Osteocyte (in vitro differentiated cells): Measurements from ENCODE around the gene HMX1. TPM values are rescaled to one million over a fixed set of nuclear protein-coding genes. Genes with fewer than 3 reads are reported as not detected.

ENCODE experiments used
- DNase-seq: peaks from one replicate; pipeline ENCODE4 v3.0.0; 2021; ENCODE audit warnings: mixed read lengths; ENCODE audit not compliant: unreplicated experiment; ENCODE audit errors: extremely low spot score
- H3K27ac Mint-ChIP-seq: one replicate; pipeline ENCODE4 v1.8.0; 2021; ENCODE audit warnings: mild to moderate bottlenecking, mixed read lengths; ENCODE audit not compliant: unreplicated experiment
- H3K27me3 Mint-ChIP-seq: one replicate; pipeline ENCODE4 v1.8.0; 2021; ENCODE audit warnings: mixed read lengths; ENCODE audit not compliant: unreplicated experiment
- H3K36me3 Mint-ChIP-seq: one replicate; pipeline ENCODE4 v1.8.0; 2021; ENCODE audit warnings: mixed read lengths; ENCODE audit not compliant: unreplicated experiment
- H3K4me1 Mint-ChIP-seq: one replicate; pipeline ENCODE4 v1.8.0; 2021; ENCODE audit warnings: mixed read lengths; ENCODE audit not compliant: unreplicated experiment
- H3K4me3 Mint-ChIP-seq: one replicate; pipeline ENCODE4 v1.8.0; 2021; ENCODE audit warnings: mild to moderate bottlenecking, moderate library complexity, mixed read lengths; ENCODE audit not compliant: unreplicated experiment
- H3K9me3 Mint-ChIP-seq: one replicate; pipeline ENCODE4 v1.8.0; 2021; ENCODE audit warnings: mixed read lengths; ENCODE audit not compliant: unreplicated experiment
- total RNA-seq: library from RNA; stranded (reverse); gene quantifications from 2 replicates; pipeline ENCODE4 v1.2.1, GENCODE V29; 2021
- TF ChIP-seq, protein P1 (sequence below): fragments of 200-600 bp; sonication (generic); IDR thresholded peaks from 2 replicates; pipeline ENCODE4 v1.5.0; 2021; ENCODE audit warnings: antibody characterized with exemption, mild to moderate bottlenecking, moderate library complexity

Gene HMX1
- total RNA-seq, 1 donor from 2014 or later, result 3.5 TPM

DNA sequence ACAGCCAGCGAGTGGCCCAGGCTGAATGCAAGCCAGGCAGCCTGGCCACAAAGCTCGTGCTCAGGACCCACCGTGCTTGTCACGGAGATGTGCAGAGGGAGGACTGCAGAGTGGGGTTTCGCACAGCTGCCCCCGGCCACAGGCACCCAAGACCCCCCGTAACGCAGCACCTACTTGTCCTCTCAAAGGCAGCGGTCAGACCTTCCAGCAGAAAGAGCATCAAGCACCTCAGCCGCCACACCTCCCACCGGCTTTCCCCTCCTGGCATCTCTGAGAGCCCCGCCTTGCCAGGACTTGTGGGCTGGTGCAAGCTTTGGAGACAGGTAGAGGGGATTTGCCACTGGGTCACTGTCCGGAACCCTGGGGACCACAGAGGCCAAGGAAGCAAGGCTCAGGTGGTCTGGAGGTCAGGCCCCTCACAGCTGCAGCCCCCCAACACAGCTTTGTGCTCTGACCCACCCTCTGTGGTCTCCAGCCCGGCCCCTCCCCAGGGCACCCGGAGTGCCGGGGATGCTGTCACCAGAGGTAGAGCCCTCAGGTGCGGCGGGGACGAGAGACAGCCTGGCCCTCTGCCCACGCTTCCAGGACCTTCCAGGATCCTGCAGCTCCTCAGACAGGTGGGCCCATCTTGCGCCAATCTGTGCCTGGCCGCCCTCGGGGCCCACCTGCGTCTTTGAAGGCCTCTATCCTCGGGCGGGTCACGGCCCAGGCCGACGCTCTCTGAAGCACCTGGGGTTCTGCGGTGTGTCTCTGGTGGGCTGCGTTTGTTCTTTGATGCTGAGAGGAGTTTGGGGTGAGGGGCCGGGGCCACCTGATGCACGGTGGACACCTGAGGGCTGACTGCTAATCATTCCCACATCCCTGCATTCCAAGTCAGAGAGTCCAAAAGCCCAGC is 34.4 kb upstream of the HMX1 start:
- Mint-ChIP-seq H3K27ac (no peak overlapping the region), H3K4me3 (no peak overlapping the region), H3K27me3 (no peaks in the 10 kb centered on the region), H3K36me3 (no peaks in the 10 kb centered on the region), H3K4me1 (peaks cover 2% of the 10 kb centered on the region), H3K9me3 (peaks cover 7% of the 10 kb centered on the region)
- TF ChIP-seq, protein P1, sequence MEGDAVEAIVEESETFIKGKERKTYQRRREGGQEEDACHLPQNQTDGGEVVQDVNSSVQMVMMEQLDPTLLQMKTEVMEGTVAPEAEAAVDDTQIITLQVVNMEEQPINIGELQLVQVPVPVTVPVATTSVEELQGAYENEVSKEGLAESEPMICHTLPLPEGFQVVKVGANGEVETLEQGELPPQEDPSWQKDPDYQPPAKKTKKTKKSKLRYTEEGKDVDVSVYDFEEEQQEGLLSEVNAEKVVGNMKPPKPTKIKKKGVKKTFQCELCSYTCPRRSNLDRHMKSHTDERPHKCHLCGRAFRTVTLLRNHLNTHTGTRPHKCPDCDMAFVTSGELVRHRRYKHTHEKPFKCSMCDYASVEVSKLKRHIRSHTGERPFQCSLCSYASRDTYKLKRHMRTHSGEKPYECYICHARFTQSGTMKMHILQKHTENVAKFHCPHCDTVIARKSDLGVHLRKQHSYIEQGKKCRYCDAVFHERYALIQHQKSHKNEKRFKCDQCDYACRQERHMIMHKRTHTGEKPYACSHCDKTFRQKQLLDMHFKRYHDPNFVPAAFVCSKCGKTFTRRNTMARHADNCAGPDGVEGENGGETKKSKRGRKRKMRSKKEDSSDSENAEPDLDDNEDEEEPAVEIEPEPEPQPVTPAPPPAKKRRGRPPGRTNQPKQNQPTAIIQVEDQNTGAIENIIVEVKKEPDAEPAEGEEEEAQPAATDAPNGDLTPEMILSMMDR, result no peak
- peak; percentile 83 for DNase-seq

DNA sequence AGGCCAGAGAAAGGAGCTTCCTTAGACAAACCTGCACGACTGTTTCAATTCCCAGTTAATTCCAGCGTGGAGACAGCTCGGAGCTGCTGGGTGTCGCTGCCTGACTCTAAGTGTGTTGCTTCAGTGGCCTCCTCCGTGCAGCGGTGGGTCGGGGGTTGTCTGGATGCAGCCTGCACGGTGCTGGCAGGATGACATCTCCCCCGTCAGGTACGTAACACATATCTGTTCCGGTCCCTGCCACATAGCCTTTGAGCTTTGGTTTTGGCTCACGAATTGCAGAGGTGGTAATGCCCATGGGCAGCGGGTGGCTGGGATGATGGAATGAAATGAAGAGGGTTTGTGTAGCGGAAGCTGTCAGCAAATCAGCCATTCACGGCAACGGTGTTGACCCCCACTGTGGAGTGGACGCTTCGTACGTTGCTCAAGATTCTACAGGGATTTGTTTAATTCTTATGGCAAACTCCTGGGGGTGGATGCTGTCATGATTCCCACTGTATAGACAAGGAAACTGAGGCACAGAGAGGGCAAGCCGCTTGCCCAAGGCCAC is 33.7 kb upstream of the HMX1 start:
- no peak for DNase-seq
- H3K27ac Mint-ChIP-seq, result no peak overlapping the region
- peaks cover 7% of the 10 kb centered on the region for H3K9me3 Mint-ChIP-seq
- TF ChIP-seq, protein P1, result no peak
- H3K36me3 Mint-ChIP-seq, result no peaks in the 10 kb centered on the region
- H3K4me3 Mint-ChIP-seq, result no peak overlapping the region
- peaks cover 2% of the 10 kb centered on the region for H3K4me1 Mint-ChIP-seq
- no peaks in the 10 kb centered on the region for H3K27me3 Mint-ChIP-seq

DNA sequence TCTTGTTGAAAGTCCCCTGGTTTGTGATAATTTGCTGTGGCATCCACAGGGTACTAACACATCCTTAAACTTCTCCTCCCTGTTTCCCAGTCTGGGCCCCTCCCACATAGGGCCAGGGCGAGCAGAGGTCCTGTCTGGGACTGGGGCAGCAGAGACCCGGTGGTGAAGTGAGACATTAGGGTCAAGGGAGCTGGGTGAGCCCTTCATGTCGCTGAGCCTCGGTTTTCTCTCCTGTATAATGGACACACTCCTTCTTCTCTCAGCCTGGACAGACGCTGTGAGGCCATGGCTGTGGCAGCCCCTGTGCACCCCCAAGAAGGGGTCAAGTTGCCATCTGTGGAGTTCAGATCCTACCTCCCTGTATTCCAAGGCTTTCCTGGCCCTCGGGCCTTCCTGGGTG is 33.0 kb upstream of the HMX1 start:
- Mint-ChIP-seq H3K4me1 (peaks cover 2% of the 10 kb centered on the region), H3K27ac (no peak overlapping the region), H3K27me3 (no peaks in the 10 kb centered on the region), H3K4me3 (no peak overlapping the region), H3K36me3 (no peaks in the 10 kb centered on the region), H3K9me3 (peaks cover 7% of the 10 kb centered on the region)
- TF ChIP-seq, protein P1, result no peak
- no peak for DNase-seq

DNA sequence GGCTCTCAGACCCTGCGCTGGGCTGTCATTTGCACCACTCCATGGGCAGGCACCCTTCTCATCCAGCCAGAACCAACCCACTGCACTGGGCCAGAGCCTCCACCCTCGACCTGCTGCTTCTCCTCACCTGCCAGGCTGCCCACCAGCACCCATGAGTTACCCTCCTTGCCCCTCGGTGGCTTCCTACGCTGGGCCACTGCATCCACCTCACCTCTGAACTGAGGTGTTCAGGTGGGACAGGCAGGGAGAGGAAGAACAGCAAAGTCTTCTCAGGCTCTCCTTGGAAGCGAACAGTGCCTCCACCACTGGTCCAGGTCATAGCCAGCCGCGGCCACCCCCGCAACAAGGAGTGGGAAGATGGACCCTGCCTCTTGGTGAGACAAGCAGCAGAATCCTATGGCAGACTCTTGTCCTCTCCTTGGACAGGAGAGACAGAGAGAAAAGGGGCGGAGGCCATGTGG is 32.4 kb upstream of the HMX1 start:
- Mint-ChIP-seq H3K36me3 (no peaks in the 10 kb centered on the region), H3K4me3 (no peak overlapping the region), H3K9me3 (peaks cover 7% of the 10 kb centered on the region), H3K4me1 (no peaks in the 10 kb centered on the region), H3K27me3 (no peaks in the 10 kb centered on the region), H3K27ac (no peak overlapping the region)
- TF ChIP-seq, protein P1, result no peak
- DNase-seq, result no peak

DNA sequence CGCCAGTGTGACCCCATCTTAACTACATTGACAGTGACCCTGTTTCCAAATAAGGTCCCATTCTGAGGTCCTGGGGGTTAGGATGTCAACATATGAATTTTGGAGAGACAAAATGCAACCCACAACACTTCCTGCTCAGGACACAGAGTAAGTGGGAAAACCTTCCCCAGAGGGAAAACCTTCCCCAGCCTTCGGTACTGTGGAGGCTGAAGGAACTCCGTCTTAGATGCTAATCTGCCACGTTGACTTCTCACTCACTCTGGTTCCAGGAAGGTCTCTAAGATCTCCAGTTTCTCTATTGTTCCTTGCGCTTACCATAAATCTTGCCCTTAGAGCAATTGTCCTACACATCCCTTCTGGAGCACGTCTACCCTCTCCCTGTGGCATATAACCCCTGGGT is 29.7 kb upstream of the HMX1 start:
- H3K4me3 Mint-ChIP-seq, result no peak overlapping the region
- DNase-seq, result no peak
- H3K27ac Mint-ChIP-seq, result no peak overlapping the region
- H3K9me3 Mint-ChIP-seq, result peaks cover 7% of the 10 kb centered on the region
- TF ChIP-seq, protein P1, result no peak
- peaks cover 10% of the 10 kb centered on the region for H3K27me3 Mint-ChIP-seq
- no peaks in the 10 kb centered on the region for H3K36me3 Mint-ChIP-seq
- no peaks in the 10 kb centered on the region for H3K4me1 Mint-ChIP-seq
